HG02759 (cell line): ENCODE measurements around the gene KRTAP1-5.
"Not testable (repeated sequence)": the region's sequence is repeated elsewhere in the genome, so short reads cannot be mapped to it uniquely, and the experiment has no call there.

Experiments
- ATAC-seq: cut with Tn5 transposase; IDR thresholded peaks from one replicate; pipeline ENCODE4 v1.9.1; 2021; ENCODE audit warnings: mild to moderate bottlenecking, moderate library complexity; ENCODE audit not compliant: unreplicated experiment

Gene KRTAP1-5

DNA sequence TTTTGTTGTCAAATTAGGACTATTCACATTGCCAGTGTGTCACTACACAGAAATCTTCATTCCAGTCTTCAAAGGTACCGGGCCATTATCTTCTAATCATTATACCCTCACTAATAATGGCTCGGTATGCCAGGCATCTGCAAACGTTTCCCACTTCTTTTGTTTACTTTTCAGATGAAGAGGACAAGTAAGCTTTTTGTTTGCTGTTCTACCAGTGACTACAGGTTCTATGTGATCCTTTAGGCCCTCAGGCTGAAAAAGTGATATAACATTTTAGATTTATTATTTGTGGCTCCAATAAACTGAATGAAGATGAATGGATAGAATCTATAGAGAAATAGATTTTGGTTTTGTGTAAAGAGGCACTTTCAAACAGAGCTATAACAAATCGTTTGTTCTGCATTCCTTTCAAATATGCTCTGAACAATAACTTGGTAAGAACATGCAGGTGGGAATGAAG is 17.7 kb downstream of the KRTAP1-5 start:
- ATAC-seq = no peak

DNA sequence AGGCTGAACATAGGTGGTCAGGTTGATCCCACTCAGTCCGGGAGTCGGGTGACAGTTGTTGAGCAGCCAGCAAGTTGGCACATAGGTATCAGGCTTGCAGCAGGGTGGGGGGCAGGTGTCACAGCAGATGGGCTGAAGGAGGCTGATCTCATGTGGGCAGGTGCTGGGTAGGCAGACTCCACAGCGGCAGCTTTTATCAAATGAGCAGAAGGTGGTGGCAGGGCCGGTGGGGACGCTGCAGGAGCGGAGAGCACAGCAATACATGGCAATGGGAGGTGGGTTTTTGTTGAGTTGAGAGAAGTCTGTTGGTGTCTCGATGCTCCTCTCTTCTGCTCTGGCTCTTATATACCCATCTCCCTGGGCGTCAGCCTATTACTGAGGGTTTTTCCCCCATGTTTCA is 18.2 kb downstream of the KRTAP1-5 start, which contains the start of gene KRTAP3-1:
TSS of gene KRTAP3-1 (minus strand) at position 318 of the 400 bp plus-strand sequence. CDS start at position 264, 54 bp downstream.
- no peak for ATAC-seq

DNA sequence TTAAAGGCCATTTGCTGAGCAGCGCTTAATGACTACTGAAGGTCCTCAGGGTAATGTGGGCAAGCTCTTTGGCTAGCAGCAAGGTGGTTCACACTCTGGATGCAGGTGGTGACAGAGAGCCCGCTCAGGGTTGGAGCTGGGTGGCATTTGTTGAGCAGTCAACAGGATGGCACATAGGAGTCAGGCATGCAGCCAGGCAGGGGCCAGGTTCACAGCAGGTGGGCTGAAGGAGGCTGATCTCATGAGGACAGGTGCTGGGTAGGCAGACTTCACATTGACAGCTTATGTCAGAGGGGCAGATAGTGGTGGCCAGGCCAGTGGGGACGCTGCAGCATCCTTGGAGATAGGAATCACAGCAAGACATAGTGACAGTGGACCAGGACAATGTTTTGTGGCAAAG is 22.6 kb downstream of the KRTAP1-5 start:
- no peak for ATAC-seq

DNA sequence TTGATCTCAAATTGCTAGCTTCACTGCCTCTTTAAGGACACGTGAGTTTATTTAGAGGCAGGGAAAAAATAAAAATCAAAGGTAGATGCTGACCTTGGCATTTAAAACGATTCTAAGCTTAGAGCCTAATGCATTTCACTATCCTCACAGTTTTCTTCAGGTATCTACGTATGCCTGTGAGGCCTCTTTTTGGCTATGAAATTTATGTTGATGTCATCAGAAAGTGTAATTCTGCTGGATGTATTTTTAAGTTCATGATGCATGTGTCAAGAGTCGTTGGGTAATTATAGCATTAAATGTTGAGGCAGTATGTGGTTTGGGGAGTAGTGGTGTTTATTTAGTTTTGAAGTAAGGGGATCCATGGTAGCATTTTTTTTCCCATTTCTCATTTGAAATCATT is 23.1 kb downstream of the KRTAP1-5 start:
- no peak for ATAC-seq

DNA sequence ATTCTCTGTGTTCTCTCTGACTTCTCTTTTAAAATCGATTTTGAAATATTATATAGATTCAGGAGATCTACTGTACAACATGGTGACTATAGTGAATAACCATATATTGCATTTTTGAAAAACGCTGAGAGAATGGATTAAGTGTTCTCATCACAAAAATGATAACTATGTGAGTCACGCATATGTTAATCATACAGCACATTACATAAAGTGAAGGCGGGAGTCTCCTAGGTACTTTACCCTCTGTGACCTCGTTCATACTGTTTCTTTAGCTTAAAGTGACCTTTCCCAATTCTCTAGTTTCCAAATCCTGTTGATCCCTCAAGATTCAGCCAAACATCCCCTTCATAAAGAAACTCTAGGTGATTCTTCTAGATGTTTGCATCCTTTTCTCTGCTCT is 24.2 kb downstream of the KRTAP1-5 start:
- no peak for ATAC-seq

DNA sequence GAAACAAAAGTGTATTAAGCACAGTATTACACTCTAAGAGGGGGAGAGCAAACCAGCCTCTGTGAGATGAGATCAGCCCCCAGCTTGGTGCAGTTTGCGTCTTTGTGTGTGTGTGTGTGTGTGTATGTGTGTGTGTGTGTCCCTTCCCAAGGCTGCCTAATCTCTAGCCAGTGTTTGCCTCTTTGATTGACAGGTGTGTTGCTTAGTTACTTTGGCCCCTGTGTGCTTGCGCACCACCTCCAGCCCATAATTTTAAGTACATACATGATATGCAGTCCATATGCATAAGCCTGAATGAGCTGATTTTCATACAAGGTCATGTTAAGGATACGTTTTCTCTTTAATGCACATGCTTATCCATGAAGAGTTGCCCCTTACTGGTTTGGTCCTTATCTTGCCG is 25.2 kb downstream of the KRTAP1-5 start:
- ATAC-seq = no peak

DNA sequence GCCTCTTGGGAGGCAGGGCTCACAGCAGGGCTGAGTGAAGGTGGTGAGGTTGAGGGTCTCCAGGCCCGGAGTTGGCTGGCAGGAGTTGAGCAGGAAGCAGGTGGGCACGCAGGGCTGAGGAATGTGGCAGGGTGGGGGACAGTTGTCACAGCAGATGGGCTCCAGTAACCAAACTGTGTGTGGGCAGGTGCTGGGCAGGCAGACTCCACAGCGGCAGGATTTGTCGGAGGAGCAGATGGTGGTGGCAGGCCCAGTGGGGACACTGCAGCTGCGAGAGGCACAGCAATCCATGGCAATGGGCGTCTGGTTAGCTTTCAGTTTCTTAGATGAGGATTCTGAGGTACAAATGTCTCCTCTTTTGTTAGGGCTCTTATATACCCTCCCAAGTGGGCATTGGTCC is 27.4 kb downstream of the KRTAP1-5 start, which contains the start of gene KRTAP3-2:
TSS of gene KRTAP3-2 (minus strand) at position 344 of the 400 bp plus-strand sequence. CDS start at position 291, 53 bp downstream.
- ATAC-seq = not testable (repeated sequence)

DNA sequence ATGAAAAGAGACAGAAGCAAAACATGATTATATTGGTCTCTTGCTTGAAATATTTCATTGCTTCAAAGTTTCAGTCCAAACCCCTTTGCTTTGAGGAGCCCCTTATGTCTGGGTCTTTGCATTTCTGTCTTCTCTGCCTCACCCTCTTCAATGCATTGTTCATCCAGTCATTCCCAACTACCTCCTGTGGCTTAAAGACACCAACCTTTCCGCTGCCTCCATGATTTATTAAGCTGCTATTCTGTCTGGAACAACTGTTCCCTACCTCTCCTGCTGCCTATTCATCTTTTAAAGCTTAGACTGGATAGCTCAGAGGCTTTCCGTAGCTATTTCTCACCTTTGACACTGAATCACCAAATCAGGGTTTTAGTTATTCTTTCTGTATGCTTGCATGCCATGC is 29.6 kb downstream of the KRTAP1-5 start:
- no peak for ATAC-seq

DNA sequence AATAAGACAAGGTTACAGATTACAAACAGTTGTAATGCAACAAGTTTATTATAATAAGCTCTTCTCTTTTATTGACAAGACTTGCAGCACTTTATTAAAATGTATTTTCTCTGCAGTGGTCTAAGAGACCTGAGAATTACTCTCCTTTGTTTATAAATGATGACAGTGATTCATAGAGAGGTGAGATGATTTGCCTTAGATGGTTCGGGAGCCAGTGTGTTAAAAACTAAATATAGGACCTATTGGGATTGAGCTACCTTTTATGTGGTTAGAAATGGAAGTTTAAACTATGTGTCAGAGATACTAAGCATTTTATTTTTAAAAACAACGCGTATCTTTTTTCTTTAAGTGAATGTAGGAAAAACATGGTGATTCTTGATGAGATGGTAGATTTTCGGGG is 30.2 kb downstream of the KRTAP1-5 start:
- no peak for ATAC-seq

DNA sequence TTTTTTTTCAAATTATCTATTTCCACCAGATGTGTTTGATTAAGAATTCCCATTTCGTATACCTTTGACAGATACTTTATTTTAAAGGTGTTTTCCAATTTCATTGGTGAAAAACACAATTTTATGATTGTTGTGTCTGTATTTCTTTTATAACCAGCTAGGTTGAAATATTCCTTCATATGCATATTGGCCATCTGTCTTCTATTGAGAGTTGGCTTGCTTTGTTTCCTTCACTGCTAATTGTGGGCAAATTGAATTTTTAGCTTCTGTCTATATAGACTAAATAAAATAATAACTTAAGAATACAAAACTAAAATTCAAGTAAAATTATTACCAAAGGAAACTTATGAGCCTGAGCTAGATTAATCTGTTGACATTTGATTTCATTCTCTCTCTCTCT is 31.9 kb downstream of the KRTAP1-5 start:
- no peak for ATAC-seq

DNA sequence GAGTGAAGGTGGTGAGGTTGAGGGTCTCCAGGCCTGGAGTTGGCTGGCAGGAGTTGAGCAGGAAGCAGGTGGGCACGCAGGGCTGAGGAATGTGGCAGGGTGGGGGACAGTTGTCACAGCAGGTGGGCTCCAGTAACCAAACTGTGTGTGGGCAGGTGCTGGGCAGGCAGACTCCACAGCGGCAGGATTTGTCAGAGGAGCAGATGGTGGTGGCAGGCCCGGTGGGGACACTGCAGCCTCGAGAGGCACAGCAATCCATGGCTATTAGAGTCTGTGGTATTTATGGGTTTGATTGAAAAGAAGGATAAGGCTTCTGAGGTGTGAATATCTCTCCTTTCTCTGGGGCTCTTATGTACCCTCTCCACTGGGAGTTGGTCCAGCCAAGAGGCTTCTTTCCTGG is 33.2 kb downstream of the KRTAP1-5 start, which contains the start of gene KRTAP3-3:
TSS of gene KRTAP3-3 (minus strand) at position 326 of the 400 bp plus-strand sequence. CDS start at position 259, 67 bp downstream.
- ATAC-seq = no peak

DNA sequence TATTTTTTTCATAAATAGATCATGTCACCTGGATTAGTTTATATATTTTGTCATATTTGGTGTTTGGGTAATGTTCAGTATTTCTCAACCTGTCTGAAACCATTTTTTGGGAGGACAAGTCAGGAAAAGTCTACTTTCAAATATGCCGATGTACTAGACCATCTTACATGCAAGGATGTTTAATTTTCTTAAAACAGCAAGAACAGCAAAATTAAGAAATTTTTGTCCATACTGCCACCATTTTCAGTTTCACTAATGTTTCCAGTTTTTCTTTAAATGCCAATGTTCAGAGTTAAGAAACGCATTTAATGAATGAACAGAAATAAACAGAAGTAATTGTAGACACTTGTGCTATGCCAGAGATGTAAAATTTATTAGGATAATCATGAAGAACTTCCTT is 33.9 kb downstream of the KRTAP1-5 start:
- ATAC-seq = no peak

DNA sequence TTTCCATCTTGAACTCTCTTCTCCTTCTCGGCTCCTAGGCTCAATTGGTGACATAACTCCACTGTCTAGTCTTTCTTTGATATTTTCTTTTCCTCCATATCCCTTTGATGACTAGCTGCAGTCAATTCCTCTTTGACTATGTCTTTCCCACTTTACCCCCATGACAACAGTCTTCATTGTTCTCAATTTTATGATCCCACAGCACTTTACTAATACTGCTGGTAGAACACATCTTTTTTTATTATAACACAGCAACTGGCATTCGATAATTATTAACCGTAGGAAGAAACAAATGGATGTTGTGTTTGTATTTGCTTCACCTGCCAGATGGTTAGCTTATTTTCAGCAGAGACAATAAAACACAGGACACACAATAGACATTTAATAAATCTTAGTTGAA is 34.3 kb downstream of the KRTAP1-5 start:
- no peak for ATAC-seq

DNA sequence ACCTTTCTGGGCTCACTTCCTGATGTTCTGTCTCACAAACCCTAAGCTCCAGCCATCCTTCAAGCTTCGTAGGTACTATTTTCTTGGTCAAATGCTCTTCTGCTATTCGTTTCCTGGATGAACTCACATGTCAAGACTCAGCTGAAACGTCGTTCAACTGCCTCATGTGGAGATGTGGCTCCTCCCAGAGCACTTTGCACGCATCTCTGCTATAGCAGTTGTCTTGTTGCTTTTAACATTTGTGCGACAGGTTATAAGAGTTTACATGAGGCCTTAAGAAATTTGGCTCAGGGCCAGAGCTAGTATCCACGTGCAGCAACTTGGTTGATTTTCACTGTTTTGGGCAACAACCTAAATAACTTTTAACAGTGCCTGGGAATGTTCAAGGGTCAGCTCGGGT is 40.1 kb downstream of the KRTAP1-5 start:
- no peak for ATAC-seq

DNA sequence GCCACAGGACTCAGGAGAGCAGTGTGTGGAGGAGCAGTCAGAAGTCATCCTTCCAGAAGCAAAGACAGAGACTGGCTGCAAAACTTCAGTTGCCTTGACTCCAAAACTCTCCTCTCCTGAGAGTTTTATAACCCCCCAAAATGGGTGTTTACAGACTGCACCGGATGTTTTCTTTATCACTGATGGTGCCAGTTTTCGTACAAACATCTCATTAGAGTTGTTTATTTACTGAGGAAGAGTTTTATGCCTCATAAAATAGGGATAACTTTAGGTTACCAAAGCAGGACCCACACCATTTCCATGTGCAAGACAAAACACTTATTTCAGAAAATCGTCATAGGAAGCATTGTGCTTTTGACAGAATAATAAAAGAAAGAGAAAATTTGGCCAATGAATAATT is 42.8 kb downstream of the KRTAP1-5 start, which contains the start of gene KRT40:
TSS of gene KRT40 (minus strand) at position 101 of the 400 bp plus-strand sequence. CDS start at position 48, 53 bp downstream.
- ATAC-seq = no peak

DNA sequence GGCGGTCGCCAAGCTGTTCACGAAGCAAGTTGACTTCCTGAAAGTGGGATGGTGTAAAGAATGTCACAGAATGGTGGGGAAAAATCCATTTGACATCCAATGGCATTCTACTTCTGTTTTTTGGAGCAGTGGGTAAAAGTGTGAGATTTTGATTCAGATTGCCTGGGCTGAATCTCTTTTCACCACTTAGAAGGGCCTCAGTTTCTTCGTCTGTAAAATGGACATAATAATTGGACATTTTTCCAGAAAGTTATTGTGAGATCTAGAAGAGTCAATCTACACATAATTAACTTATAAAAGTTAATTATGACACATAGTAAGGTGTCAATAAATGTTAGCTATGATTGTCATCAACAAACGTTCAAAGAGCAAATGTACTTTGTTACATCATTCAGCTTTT is 45.9 kb downstream of the KRTAP1-5 start:
- ATAC-seq = no peak

DNA sequence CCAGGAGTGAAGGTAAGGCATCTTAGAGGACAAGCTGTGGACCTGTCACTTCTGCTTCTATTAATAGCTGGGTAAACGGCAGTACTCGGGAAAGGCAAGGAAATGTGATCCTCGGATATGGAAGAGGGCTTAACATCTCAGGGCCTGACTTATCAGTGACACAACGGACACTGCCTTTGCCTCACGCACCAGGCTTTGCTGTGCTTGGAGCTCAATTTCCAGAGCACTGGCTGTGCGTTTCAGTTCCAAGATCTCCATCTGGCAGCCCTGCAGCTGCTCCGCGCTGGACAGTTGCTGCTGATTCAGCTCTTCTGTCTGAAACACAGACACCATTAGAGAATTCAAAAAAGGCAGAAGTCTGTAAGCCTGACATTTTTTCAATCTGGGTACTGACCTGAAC is 46.4 kb downstream of the KRTAP1-5 start:
- no peak for ATAC-seq

DNA sequence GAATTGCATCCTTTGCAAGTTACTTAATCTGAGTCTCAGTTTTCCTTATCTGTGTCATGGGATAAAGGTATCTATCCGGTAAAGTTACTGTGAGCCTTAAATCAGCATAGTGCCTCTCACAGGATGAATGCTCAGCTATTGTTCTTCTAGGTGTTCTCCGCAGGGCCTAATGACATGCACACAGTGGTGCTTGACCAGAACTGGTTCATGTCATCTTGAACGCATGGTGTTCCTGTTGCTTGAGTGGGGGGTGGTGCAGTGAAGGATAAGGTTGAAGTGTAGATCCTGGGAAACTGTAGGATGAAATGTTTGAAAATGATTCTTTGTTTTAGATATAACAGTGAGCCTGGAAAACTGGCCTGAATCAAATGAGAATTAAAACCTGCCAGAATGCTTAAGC is 46.9 kb downstream of the KRTAP1-5 start:
- no peak for ATAC-seq

DNA sequence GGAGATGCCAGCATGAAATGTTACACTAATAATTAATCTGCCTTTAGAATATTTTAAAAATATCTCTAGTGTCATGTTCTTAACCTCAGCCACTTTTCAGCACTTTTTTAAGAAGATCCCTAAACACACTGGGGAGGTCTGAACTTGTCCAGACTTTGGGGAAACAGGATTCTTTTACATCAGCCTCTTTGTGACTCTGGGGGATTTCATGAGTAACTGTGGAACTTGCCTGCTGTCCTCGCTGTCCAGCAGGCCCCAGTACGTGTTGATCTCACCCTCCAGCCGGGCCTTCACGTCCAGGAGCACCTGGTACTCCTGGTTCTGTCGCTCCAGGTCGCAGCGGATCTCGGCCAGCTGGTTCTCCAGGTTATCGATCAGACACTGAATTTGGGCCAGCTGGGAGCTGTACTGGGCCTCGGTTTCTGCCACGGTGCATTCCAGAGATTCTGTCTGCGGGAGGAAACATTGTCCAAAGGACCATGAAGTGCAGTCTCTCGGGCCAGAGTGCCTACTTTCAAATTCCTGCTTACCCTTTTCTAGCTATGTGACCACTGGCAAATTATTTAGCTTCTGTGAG is 48.3 kb downstream of the KRTAP1-5 start:
- ATAC-seq = no peak
